ENCODE results near the gene SMPD3.
A peak's percentile ranks its signal among the peaks of the same experiment; 100 is the strongest.
"Not testable (repeated sequence)": the region's sequence is repeated elsewhere in the genome, so short reads cannot be mapped to it uniquely, and the experiment has no call there.

Gene SMPD3

DNA sequence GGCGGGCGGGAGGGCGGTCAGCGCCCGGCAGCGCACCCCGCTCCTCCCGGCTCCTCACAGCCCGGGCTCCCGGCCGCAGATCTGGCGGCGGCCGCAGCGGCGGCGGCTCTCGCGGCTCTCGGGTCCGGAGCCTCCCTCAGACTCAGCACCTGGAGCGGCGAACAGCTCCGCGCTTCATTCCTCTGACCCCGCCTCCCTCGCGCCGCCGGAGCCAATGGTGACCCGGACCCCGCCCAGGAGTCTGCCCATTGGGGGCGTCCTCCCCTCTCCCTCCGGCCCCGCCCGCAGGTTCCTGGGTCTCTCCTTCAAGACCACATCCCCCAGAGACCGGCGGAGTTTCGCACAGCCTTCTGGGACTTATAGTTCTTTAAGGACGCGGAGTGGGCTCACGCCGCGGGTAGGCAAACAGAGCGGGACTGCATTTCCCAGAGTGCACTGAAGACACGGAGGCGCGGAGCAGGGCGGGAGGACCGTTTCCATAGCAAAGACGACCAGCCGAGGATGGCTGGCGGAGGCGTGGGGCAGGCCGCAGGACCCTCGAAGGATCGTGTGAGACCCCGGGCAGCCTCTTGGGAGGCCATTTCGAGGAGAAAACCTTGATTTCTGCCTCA is at the start of gene SMPD3:
Gene SMPD3, minus strand, starts transcription at position 149 of the 611 bp plus-strand sequence. CDS start 76,327 bp downstream, outside the sequence.
- DNase-seq (ENCODE audit: low spot score): peak; percentile 98

- DNase-seq (ENCODE audit: low spot score): no peak
Observed at GRCh38 chr16:68496689-68497088, 48.4 kb upstream of the SMPD3 start.

GRCh38 chr16:68494261-68494660 is 46.0 kb upstream of the SMPD3 start:
- not testable (repeated sequence) for DNase-seq (ENCODE audit: low spot score)

GRCh38 chr16:68493412-68494070 is 45.2 kb upstream of the SMPD3 start:
- no peak for DNase-seq (ENCODE audit: low spot score)

- no peak for DNase-seq (ENCODE audit: low spot score)
Observed at GRCh38 chr16:68492543-68493411, 44.5 kb upstream of the SMPD3 start.

DNA sequence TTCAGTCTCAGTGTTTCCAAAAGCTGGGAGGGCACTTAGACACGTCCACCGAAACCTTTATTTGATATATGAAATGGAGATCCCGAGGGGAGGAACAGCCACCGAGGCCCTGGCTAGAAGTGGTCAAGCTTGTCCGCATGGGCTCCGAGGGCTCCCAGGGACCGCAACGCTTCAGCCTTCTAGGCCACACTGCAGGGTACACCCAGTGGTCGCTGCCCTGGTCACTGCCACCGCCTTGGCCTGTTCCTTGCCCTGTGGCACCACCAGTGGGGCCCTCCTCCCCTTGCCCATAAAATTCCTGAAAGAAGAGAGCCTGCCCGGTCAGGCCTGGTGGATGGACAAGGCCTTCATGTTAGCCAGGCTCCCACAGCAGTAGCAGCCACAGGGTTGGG is 43.8 kb upstream of the SMPD3 start:
- DNase-seq (ENCODE audit: low spot score): no peak

DNA sequence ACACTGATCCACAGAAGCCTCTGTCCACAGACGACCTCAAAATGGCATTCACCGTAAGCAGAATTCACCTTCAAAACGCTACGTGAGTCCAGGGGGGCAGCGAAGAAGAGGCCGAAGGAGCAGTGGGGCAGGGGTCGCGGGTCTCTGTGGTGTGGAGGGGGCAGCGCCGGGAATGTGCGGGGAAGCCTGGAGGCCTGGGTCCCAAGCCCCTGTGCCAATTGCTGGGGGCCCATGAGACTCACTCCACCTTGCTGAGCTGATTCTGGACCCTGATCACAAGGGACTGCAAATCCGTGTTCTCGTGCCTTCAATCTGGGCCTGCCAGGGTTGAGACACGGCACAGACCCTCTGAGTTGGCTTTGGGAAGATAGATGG is 43.3 kb upstream of the SMPD3 start:
- no peak for DNase-seq (ENCODE audit: low spot score)

- DNase-seq (ENCODE audit: low spot score): peak; percentile 51
Observed at GRCh38 chr16:68490829-68491575, 42.7 kb upstream of the SMPD3 start.

- no peak for DNase-seq (ENCODE audit: low spot score)
Observed at GRCh38 chr16:68490358-68490757, 42.0 kb upstream of the SMPD3 start.

GRCh38 chr16:68488554-68488953 is 40.2 kb upstream of the SMPD3 start:
- no peak for DNase-seq (ENCODE audit: low spot score)

- DNase-seq (ENCODE audit: low spot score): no peak
Observed at GRCh38 chr16:68487669-68488068, 39.4 kb upstream of the SMPD3 start.

- DNase-seq (ENCODE audit: low spot score): no peak
Observed at GRCh38 chr16:68487203-68487514, 38.9 kb upstream of the SMPD3 start.

DNA sequence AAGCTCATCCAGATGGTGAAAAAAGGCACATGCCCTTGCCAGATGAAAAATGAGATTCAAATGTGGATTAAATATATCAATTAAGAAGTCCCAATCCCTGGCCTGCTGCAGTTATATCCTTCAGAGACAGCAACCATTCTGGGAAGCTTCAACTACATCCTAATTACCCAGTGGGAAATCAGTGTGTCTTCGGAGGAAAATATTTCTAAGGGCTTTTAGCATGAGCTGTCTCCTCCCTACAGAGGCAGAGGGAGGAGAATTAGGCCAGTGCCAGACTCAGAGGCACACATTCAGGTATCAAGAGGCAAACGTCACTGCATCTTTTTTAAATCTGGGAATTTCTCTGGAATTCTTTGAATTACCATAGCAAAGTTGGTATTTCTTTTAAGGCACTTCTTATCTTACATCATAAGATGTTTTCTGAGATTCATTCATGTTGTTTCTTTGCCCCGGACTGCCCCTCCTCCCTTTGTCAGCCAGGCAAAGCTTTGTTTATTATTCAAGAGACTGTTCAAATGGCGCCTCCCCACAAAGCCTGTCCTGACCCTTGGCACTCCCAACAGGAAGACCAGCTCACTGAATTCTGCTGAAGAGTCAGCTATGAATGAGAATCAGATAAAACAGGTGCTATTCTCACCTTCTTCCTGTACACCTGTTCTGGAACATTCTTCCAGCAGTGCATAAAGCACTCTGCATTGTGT is 38.3 kb upstream of the SMPD3 start:
- DNase-seq (ENCODE audit: low spot score): no peak

DNA sequence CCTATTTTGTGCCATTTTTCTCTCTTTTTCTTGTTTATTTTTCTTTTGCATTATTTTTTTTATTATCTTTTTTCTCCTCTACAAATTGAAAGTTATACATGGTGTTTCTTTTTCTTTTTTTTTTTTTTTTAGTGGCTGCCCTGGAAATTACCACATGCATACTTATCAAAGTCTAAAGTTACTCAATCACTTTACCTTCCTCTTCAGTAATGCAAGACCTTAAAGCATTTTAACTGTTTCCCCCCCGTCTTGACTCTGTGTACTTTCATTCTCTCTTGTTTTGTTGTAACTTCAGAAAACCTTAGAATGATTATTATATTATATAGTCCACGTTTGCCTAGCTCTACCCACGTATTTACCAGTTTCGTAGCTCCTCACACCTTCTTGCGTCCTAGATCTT is 33.3 kb upstream of the SMPD3 start:
- no peak for DNase-seq (ENCODE audit: low spot score)

DNA sequence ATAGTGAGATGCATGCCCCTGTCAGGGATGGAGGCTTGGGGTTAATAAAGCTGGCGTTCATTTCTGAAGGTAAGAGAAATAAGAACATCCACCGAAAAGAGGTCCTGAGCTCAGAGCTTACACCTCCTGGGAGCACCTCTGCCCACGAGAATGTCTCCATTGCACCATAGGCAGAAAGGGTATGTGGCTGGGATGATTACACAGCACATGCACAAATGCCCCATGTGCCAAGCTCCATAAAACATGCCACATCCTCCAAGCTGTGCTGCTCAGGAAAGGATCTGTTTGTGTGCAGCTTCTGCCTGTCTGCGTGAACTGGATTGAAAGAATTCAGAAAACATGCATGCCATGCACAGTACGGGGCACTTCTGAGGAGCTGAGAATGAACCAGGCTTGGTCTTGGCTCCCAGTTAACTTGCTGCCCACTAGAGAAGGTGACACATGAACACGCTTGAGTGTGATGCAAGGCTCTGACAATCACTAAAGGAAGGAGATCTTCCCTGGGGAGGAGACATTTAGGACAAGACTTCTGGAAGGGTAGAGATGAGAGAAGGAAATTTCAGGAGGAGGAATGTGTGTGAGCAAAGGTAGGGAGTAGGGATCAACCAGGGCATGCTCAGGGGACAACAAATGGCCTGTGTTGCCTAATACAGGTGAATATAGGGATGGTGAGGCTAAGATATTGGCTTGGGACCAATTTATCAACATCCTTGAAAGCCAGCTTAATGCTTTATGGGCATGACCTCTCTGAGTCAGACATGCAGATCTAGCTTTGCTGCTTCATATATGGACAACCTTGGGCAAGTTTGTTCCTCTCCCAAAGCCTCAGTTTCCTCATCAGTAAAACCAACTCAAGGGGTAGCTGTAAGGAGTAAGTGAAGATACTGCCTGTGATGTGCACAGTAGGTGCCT is 32.0 kb upstream of the SMPD3 start:
- DNase-seq (ENCODE audit: low spot score): no peak

DNA sequence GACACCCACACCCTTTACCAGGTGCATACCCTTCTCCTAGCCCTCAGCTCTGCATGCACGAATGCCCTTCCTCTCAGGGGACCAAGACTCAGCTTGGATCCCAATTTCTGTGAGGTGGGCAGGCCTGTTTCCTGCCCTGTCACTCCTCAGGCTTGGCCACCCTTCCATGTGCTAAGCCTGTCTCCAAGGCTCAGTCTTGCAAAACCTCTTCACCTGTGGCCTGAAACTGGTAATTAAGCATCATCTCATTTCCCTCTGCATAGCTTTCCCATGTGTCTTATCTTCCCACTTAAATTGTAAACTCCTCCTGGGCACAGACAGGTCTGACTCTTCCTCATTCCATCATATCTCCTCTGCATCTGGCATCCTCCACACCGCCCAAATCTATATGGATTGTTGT is 31.0 kb upstream of the SMPD3 start:
- DNase-seq (ENCODE audit: low spot score): no peak

GRCh38 chr16:68478526-68479250 is 30.4 kb upstream of the SMPD3 start:
- no peak for DNase-seq (ENCODE audit: low spot score)

GRCh38 chr16:68475071-68475470 is 26.8 kb upstream of the SMPD3 start:
- DNase-seq (ENCODE audit: low spot score): no peak

- DNase-seq (ENCODE audit: low spot score): no peak
Observed at GRCh38 chr16:68473358-68474070, 25.2 kb upstream of the SMPD3 start.

DNA sequence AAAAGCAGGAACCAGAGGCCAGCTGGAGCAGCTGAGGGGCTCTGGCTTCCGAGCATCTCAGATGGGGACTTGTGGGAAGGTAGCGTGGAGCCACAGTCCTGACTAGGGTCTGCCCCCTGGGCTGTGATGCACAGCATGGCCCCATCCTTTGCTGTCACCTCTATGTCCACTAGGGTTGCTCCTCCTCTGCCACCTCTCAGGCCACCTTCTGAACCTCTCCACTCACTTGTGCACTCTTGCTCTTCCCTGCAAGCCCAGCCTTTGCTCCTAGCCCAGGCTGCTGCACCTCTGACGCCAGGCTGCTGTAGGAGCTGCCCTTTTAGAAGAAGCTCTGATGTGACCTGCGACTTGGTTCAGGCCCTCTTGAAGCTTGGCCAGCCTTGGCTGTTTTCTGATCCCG is 24.3 kb upstream of the SMPD3 start:
- no peak for DNase-seq (ENCODE audit: low spot score)

Data from GM03348 (cell line).